GM21381 (cell line): ENCODE data around the gene LAMA1.

Experiments used
- ATAC-seq: cut with Tn5 transposase; IDR thresholded peaks from one replicate; pipeline ENCODE4 v1.9.1; 2021; ENCODE audit warnings: mild to moderate bottlenecking, moderate library complexity; ENCODE audit not compliant: unreplicated experiment

The LAMA1 gene

GRCh38 chr18:7000484-7001096 lies 117.0 kb downstream of the LAMA1 start:
- no peak for ATAC-seq

- ATAC-seq: no peak
These were observed 119.8 kb downstream of the LAMA1 start for GRCh38 chr18:6997808-6998207.

- ATAC-seq: no peak
These were observed 122.7 kb downstream of the LAMA1 start for GRCh38 chr18:6994771-6995430.

- no peak for ATAC-seq
These were observed 123.4 kb downstream of the LAMA1 start for GRCh38 chr18:6994056-6994770.

- ATAC-seq: no peak
These were observed 124.8 kb downstream of the LAMA1 start for GRCh38 chr18:6992761-6993160.

GRCh38 chr18:6983366-6983765 lies 134.2 kb downstream of the LAMA1 start:
- ATAC-seq: no peak

GRCh38 chr18:6982398-6982797 lies 135.2 kb downstream of the LAMA1 start:
- ATAC-seq: no peak

GRCh38 chr18:6980363-6980762 lies 137.2 kb downstream of the LAMA1 start:
- ATAC-seq: no peak

- ATAC-seq: no peak
These were observed 137.6 kb downstream of the LAMA1 start for GRCh38 chr18:6979954-6980353.

- no peak for ATAC-seq
These were observed 140.7 kb downstream of the LAMA1 start for GRCh38 chr18:6976935-6977334.

- ATAC-seq: no peak
These were observed 142.5 kb downstream of the LAMA1 start for GRCh38 chr18:6975084-6975483.

- no peak for ATAC-seq
These were observed 145.6 kb downstream of the LAMA1 start for GRCh38 chr18:6971823-6972478.

GRCh38 chr18:6963452-6964097 lies 154.0 kb downstream of the LAMA1 start:
- no peak for ATAC-seq

GRCh38 chr18:6962571-6963451 lies 154.8 kb downstream of the LAMA1 start:
- no peak for ATAC-seq

GRCh38 chr18:6961331-6961730 lies 156.3 kb downstream of the LAMA1 start:
- no peak for ATAC-seq

- no peak for ATAC-seq
These were observed 156.9 kb downstream of the LAMA1 start for GRCh38 chr18:6960656-6961055.

- ATAC-seq: no peak
These were observed 157.5 kb downstream of the LAMA1 start for GRCh38 chr18:6960124-6960523.

- no peak for ATAC-seq
These were observed 158.5 kb downstream of the LAMA1 start for GRCh38 chr18:6959110-6959509.

GRCh38 chr18:6956999-6957398 lies 160.6 kb downstream of the LAMA1 start:
- no peak for ATAC-seq

GRCh38 chr18:6956495-6956894 lies 161.1 kb downstream of the LAMA1 start:
- no peak for ATAC-seq
